SK-N-MC (cell line): ENCODE results near the gene PHACTR3.
"Not testable (repeated sequence)": the region's sequence is repeated elsewhere in the genome, so short reads cannot be mapped to it uniquely, and the experiment has no call there.

Experiments used
- EZH2 ChIP-seq: fragments of 200-600 bp; sonication (generic); IDR thresholded peaks from one replicate; pipeline ENCODE4 v1.6.1; 2017; ENCODE audit warnings: antibody characterized with exemption
- FOXP2 ChIP-seq: optimal IDR thresholded peaks from 2 replicates; pipeline ENCODE3; 2011; ENCODE audit warnings: mild to moderate bottlenecking, moderate library complexity; ENCODE audit not compliant: insufficient read depth; ENCODE audit errors: extremely low read length, control extremely low read depth
- POLR2AphosphoS5 ChIP-seq: IDR thresholded peaks from 2 replicates; pipeline ENCODE4 v1.6.1; 2012; ENCODE audit warnings: mild to moderate bottlenecking, low read depth, low read length, borderline replicate concordance

GRCh38 chr20:59856941-59857340 is 252.6 kb downstream of the PHACTR3 start:
- not testable (repeated sequence) for TF ChIP-seq EZH2, POLR2AphosphoS5, FOXP2
